Esophagus muscularis mucosa (tissue), 4 donors: ENCODE measurements around the gene MTNR1A. TPM values are rescaled to one million over a fixed set of nuclear protein-coding genes. Genes with fewer than 3 reads are reported as not detected.

ENCODE experiments used
- DNase-seq: peaks from one replicate; pipeline ENCODE4 v3.0.0-alpha.2; 2017; ENCODE audit errors: extremely low spot score
- H3K27ac ChIP-seq, 4 donors: fragments of 200-600 bp; sonication (generic); replicated peaks in 1 of 4; 1 replicate in 3 of 4; 2 replicates in 1 of 4; pipeline ENCODE4 v1.5.1; 2016 to 2019; ENCODE audit warnings: mild to moderate bottlenecking in 1 of 4
- H3K27me3 ChIP-seq, 4 donors: fragments of 200-600 bp; sonication (generic); one replicate each; pipeline versions ENCODE4 v1.5.1 to v1.6.0; 2016 to 2019
- H3K36me3 ChIP-seq, 4 donors: fragments of 200-600 bp; sonication (generic); one replicate each; pipeline ENCODE4 v1.5.1; 2016 to 2019
- H3K4me1 ChIP-seq, 4 donors: fragments of 200-600 bp; sonication (generic); one replicate each; pipeline ENCODE4 v1.5.1; 2016 to 2019
- H3K4me3 ChIP-seq, 4 donors: fragments of 200-600 bp; sonication (generic); 1 replicate in 2 of 4; 2 replicates in 2 of 4; pipeline ENCODE4 v1.5.1; 2016 to 2019; ENCODE audit warnings: mild to moderate bottlenecking in 4 of 4, moderate library complexity in 1 of 4
- H3K9me3 ChIP-seq, 4 donors: fragments of 200-600 bp; sonication (generic); 1 replicate in 3 of 4; 2 replicates in 1 of 4; pipeline ENCODE4 v1.5.1; 2016 to 2019
- EP300 ChIP-seq: sonication (generic); formaldehyde crosslinking; IDR thresholded peaks from one replicate; pipeline ENCODE4 v1.6.1; 2017; ENCODE audit warnings: antibody characterized with exemption
- POLR2A ChIP-seq: fragments of 450-650 bp; IDR thresholded peaks from one replicate; pipeline ENCODE4 v1.6.1; 2017; ENCODE audit warnings: antibody characterized with exemption, moderate library complexity, mild to moderate bottlenecking, low read depth
- POLR2AphosphoS5 ChIP-seq, 2 donors: sonication (generic); formaldehyde crosslinking; IDR thresholded peaks; one replicate each; pipeline ENCODE4 v1.6.1; 2017; ENCODE audit warnings: antibody characterized with exemption in 2 of 2
- WGBS: methylation state at CpG from one replicate; pipeline ENCODE4 v1.1.5; 2018; 5-methylcytosine and 5-hydroxymethylcytosine counted together
- intact Hi-C: fragments of 100-400 bp; cut with DNase I; formaldehyde crosslinking; loops from one replicate; pipeline ENCODE4 v1.15.1; 2023
- total RNA-seq, 4 donors: library from RNA; depleted of rRNA; stranded (reverse); fragments of >200 nt; gene quantifications; one replicate each; pipeline versions ENCODE4 v1.1.0 to v1.2.1, GENCODE V29; 2016
- TF ChIP-seq, protein P1 (sequence below), 3 experiments: fragments of 200-600 bp in 2 of 3; fragments of 450-650 bp in 1 of 3; sonication (generic) in 2 of 3; IDR thresholded peaks; one replicate each; pipeline ENCODE4 v1.5.1; 2017 to 2019; ENCODE audit warnings: antibody characterized with exemption in 3 of 3, mild to moderate bottlenecking in 2 of 3, moderate library complexity in 1 of 3

Gene MTNR1A
- total RNA-seq, 4 donors from 2014 or later = not detected

DNA sequence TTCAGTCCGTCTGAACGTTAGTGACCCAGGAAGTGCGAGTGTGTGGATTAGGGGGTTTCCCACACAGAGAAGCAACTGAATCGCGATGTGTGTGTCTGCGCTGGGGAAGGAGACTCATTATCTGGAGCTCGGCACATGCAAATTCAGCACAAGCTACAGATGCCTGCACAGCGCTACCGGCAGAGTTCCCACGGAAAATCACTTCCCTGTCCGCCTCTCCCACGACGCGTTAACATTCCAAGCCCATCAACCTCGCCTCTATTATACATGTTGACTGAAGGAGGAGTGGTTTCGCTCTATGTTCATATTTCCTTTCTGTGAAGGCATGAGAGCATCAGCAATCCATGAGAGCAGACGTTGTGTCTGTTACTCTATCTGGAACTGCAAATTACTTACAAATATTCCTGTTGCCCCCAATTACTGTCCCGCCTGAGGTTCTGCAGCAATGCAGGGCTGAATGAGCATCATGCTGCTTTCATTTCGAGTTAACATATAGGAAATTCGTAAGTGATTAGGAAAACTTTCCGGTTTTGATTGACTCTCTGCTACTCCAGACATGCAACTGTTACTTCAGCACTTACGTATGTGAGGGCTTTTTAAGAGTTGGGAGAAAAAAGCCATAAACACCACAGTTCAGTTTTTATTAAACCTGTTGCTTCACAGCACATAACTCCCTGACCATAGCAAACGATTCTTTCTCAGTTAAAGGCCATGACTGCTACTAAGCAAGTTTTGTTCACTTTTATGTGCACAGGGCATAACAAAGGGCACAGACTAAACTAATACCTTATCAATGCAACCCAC, 15.0 kb upstream of the MTNR1A start:
- no peak for TF ChIP-seq POLR2AphosphoS5 (IDR thresholded peaks at IDR 0.05)
- Histone ChIP-seq H3K36me3 (no peaks in the 10 kb centered on the region), H3K4me3 (peak overlapping the region; percentile 26 to 40 (median 32)), H3K27ac (no peak overlapping the region), H3K4me1 (peaks cover 0 to 12% (median 6%) of the 10 kb centered on the region in 4 donors), H3K27me3 (peaks cover 0 to 4% (median 0%) of the 10 kb centered on the region in 4 donors), H3K9me3 (no peaks in the 10 kb centered on the region)
- DNase-seq = no peak
- 32% methylated on average over 18 of the region's 23 CpGs for WGBS
- intact Hi-C loops = no loop called here

DNA sequence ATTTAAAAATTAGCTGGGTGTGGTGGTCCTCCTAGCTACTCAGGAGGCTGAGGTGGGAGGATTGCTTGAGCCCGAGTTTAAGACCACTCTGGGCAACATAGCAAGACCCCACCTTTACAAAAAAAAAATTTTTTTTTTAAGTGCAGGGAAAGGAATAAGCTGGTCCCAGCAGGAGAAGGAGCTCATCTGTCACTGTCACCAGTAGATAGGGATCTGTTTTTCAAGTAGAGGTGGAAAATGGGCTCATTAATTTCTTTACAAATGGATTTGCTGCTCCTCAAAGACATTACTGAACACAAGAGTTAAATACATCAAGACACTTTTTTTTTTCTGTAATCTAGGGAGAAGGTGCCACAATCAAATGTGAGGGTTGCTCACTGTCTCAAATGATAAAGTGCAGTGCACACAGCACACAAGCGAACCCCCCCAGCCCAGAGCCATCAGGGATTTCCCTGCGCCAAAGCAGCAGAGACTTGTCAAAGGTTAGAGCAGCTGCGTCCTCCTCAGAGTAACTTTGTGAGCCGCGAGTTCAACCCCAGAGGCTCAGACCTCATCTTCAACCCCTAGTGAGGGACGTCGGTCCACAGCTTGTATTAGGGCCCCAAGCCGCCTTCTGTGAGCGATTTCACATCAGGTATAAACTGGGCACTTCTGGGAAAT, 14.3 kb upstream of the MTNR1A start:
- Histone ChIP-seq H3K27me3 (peaks cover 0 to 9% (median 0%) of the 10 kb centered on the region in 4 donors), H3K4me3 (peak overlapping the region; percentile 26 to 40 (median 32)), H3K27ac (no peak overlapping the region), H3K36me3 (no peaks in the 10 kb centered on the region), H3K4me1 (peaks cover 0 to 12% (median 6%) of the 10 kb centered on the region in 4 donors), H3K9me3 (no peaks in the 10 kb centered on the region)
- intact Hi-C loops = no loop called here
- TF ChIP-seq EP300 = no peak
- TF ChIP-seq POLR2AphosphoS5 (IDR thresholded peaks at IDR 0.05) = no peak
- TF ChIP-seq, protein P1, sequence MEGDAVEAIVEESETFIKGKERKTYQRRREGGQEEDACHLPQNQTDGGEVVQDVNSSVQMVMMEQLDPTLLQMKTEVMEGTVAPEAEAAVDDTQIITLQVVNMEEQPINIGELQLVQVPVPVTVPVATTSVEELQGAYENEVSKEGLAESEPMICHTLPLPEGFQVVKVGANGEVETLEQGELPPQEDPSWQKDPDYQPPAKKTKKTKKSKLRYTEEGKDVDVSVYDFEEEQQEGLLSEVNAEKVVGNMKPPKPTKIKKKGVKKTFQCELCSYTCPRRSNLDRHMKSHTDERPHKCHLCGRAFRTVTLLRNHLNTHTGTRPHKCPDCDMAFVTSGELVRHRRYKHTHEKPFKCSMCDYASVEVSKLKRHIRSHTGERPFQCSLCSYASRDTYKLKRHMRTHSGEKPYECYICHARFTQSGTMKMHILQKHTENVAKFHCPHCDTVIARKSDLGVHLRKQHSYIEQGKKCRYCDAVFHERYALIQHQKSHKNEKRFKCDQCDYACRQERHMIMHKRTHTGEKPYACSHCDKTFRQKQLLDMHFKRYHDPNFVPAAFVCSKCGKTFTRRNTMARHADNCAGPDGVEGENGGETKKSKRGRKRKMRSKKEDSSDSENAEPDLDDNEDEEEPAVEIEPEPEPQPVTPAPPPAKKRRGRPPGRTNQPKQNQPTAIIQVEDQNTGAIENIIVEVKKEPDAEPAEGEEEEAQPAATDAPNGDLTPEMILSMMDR (IDR thresholded peaks at IDR 0.05) = no peak
- no peak for TF ChIP-seq POLR2A
- no peak for DNase-seq
- 38% methylated on average over 8 of the region's 10 CpGs for WGBS

DNA sequence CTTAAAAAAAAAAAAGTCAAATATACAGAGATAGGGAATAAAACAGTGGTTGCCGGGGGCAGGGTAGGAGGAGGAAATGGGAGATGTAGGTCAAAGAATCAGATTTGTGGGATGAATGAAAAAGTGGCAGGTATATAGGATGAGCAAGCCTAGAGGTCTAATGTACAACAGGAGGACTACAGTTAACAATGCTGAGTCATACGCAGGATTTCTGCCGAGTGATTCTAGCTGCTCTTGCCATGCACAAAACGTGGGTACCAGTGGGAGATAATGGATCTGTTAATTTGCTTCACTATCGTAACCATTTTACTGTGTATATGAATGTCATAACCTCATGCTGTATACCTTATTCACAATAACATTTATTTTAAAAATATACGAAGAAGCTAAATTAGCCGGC, 10.7 kb upstream of the MTNR1A start:
- H3K9me3 ChIP-seq = no peaks in the 10 kb centered on the region
- WGBS = 72% methylated on average over 7 of the region's 7 CpGs
- intact Hi-C loops = no loop called here
- no peak for TF ChIP-seq POLR2AphosphoS5 (IDR thresholded peaks at IDR 0.05)
- no peak for TF ChIP-seq EP300
- TF ChIP-seq, protein P1 (IDR thresholded peaks at IDR 0.05) = no peak
- no peak for TF ChIP-seq POLR2A
- H3K4me3 ChIP-seq = no peak overlapping the region
- H3K4me1 ChIP-seq = peaks cover 0 to 12% (median 6%) of the 10 kb centered on the region in 4 donors
- DNase-seq = no peak
- peaks cover 0 to 11% (median 0%) of the 10 kb centered on the region in 4 donors for H3K27me3 ChIP-seq
- no peak overlapping the region for H3K27ac ChIP-seq
- H3K36me3 ChIP-seq = no peaks in the 10 kb centered on the region

- H3K27me3 ChIP-seq = peaks cover 0 to 11% (median 0%) of the 10 kb centered on the region in 4 donors
Observed at GRCh38 chr4:186563761-186564160, 8.4 kb upstream of the MTNR1A start.

GRCh38 chr4:186561748-186562147, 6.4 kb upstream of the MTNR1A start:
- no peak for TF ChIP-seq POLR2A
- TF ChIP-seq, protein P1 (IDR thresholded peaks at IDR 0.05) = no peak
- TF ChIP-seq POLR2AphosphoS5 (IDR thresholded peaks at IDR 0.05) = no peak
- Histone ChIP-seq H3K36me3 (no peaks in the 10 kb centered on the region), H3K4me3 (no peak overlapping the region), H3K9me3 (no peaks in the 10 kb centered on the region), H3K27ac (no peak overlapping the region), H3K4me1 (no peaks in the 10 kb centered on the region), H3K27me3 (peaks cover 0 to 8% (median 0%) of the 10 kb centered on the region in 4 donors)
- intact Hi-C loops = no loop called here
- WGBS = 87% methylated on average over 1 of the region's 1 CpG
- no peak for DNase-seq

More at GRCh38 chr4:186563761-186564160, 8.4 kb upstream of the MTNR1A start:
- H3K4me1 ChIP-seq = no peaks in the 10 kb centered on the region
- intact Hi-C loops = no loop called here
- no peak overlapping the region for H3K4me3 ChIP-seq
- no peaks in the 10 kb centered on the region for H3K36me3 ChIP-seq
- 76% methylated on average over 11 of the region's 11 CpGs for WGBS
- no peak overlapping the region for H3K27ac ChIP-seq
- no peak for DNase-seq
- no peaks in the 10 kb centered on the region for H3K9me3 ChIP-seq
- TF ChIP-seq POLR2AphosphoS5 (IDR thresholded peaks at IDR 0.05) (no peak), EP300 (no peak), POLR2A (no peak)
- TF ChIP-seq, protein P1 (IDR thresholded peaks at IDR 0.05) = no peak
